Mononuclear cell (primary cell): Measurements from ENCODE around the gene REELD1. TPM values are rescaled to one million over a fixed set of nuclear protein-coding genes. Genes with fewer than 3 reads are reported as not detected.

Source experiments
- H3K27me3 ChIP-seq: 2 replicates; pipeline ENCODE4 v1.6.0; 2011; ENCODE audit warnings: low read length, control low read depth; ENCODE audit not compliant: insufficient read depth
- H3K4me1 ChIP-seq: 2 replicates; pipeline ENCODE4 v1.5.1; 2011; ENCODE audit warnings: mild to moderate bottlenecking, low read length, control low read depth; ENCODE audit not compliant: insufficient read depth
- H3K4me3 ChIP-seq: 2 replicates; pipeline ENCODE4 v1.5.1; 2011; ENCODE audit warnings: mild to moderate bottlenecking, low read length, moderate library complexity
- H3K9me3 ChIP-seq: 2 replicates; pipeline ENCODE4 v1.5.1; 2011; ENCODE audit warnings: low read depth, mild to moderate bottlenecking, control low read depth, low read length
- total RNA-seq: library from RNA; depleted of rRNA; stranded (reverse); fragments of >200 nt; gene quantifications from one replicate; pipeline ENCODE4 v1.2.3, GENCODE V29; 2012

REELD1 gene
- total RNA-seq, 1 donor: 0.31 TPM

DNA sequence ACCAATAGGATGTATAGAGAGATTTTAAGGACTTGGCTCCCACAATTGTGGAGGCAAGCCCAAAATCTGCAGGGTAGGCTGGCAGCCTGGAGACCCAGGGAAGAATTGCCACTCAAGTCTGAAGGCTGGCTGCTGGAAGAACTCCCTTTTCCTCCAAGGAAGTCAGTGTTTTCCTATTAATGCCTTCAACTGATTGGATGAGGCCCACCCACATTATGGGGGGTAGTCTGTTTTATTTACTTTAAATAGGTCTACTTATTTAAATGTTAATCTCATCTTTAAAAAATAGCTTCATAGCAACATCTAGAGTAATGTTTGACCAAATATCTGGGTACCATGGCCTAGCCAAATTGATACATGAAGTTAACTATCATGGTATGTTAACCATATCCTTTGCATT, 20.1 kb upstream of the REELD1 start:
- Histone ChIP-seq H3K4me1 (no peaks in the 10 kb centered on the region), H3K9me3 (no peaks in the 10 kb centered on the region), H3K27me3 (no peaks in the 10 kb centered on the region), H3K4me3 (no peak overlapping the region)

DNA sequence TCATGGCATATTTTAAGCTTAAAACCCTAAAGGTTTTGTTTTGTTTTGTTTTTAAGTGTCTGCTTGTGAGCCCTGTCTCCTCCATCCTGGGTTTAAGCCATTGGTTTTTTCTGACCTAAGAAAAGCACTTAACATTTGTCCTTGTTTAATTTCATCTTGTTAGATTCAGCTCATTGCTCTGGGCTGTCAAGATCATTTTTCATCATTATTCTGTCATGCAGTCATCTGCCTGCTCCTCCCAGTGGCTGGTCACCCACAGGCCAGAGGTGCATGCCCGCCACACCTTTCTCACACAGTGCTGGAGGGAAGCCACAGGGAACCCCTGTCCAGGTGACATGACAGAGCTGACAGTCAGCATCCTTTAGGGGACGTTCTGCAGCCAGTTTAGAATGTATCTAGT, 11.7 kb upstream of the REELD1 start:
- Histone ChIP-seq H3K27me3 (no peaks in the 10 kb centered on the region), H3K4me1 (no peaks in the 10 kb centered on the region), H3K4me3 (no peak overlapping the region), H3K9me3 (no peaks in the 10 kb centered on the region)

DNA sequence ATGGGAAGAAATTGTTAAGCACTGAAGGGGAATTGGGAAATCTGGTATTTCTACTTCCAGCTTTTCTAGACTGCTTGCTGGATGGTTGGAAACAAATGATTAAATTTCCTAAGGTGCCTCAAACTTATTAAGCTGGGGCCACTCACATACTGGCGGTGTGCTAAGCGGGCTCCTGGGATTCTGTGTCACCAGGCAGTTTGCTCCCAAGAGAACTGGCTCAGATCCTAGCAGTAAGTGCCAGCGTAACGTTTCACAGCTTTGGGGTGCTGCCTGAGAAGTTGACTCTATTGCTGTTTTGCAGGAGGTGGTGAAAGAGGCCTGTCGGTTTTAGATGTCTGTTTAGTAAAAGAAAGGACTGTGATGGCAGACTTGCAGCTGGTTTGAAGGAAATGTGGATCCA, 6.9 kb upstream of the REELD1 start:
- Histone ChIP-seq H3K4me3 (no peak overlapping the region), H3K9me3 (no peaks in the 10 kb centered on the region), H3K4me1 (no peaks in the 10 kb centered on the region), H3K27me3 (no peaks in the 10 kb centered on the region)

DNA sequence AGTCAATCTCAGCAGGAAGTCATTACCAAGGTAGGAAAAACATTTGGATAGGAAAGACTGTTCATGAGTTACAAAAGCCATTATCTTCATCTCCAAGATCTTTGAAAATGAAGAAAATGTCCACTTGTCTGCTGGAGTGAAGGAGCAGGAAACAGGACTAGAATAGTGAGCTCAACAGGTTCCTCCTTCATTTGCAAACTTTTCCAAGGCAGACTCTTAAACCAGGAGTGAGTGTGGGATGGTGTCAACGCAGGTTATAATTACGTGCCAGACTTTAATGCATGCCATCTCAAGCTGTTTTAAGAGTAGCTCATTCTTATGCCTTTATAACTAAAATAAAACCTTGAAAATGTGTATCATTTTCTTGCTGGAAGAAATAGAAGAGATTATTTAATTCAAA, 3.4 kb upstream of the REELD1 start:
- H3K4me3 ChIP-seq: no peak overlapping the region
- H3K4me1 ChIP-seq: no peaks in the 10 kb centered on the region
- H3K27me3 ChIP-seq: no peaks in the 10 kb centered on the region
- H3K9me3 ChIP-seq: no peaks in the 10 kb centered on the region

DNA sequence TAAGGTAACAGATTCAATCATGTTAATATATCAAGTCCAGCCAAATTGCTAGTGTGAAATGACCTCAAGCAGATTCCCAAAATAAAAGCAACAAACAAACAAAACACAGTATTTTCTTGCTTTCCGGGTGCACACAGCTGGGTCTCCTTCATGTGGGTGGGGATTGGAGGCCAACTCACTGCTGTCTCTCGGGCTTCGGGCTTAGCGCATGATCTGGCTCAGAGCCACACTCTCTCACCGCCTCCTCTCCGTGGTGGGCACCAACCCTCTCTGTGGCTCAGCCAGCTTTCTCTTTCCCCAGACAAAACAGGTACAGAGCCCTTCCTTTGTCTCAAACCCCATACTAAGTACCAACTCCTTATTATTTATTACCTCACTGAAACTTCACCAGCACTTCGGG, 2.9 kb upstream of the REELD1 start:
- no peak overlapping the region for H3K4me3 ChIP-seq
- no peaks in the 10 kb centered on the region for H3K4me1 ChIP-seq
- no peaks in the 10 kb centered on the region for H3K27me3 ChIP-seq
- no peaks in the 10 kb centered on the region for H3K9me3 ChIP-seq

DNA sequence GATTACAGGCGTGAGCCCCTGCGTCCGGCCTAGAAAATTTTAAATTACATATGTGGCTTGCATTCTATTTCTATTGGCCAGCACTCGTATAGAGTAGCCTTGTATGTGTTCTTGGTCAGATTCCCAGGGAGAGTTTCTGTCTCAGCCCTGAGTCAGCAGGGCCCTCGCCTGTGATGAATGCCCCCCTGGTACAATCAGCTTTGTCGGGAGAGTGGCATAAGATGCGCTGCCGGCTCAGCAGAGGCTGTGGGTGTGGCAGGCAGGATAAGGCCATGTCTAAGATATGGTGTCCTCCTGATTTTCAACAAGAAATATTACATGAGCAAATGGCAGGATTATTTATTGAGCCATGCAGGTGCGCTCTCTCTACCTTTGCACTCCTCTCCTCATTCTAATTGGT, 1.6 kb upstream of the REELD1 start:
- no peaks in the 10 kb centered on the region for H3K4me1 ChIP-seq
- H3K27me3 ChIP-seq: no peaks in the 10 kb centered on the region
- no peak overlapping the region for H3K4me3 ChIP-seq
- H3K9me3 ChIP-seq: no peaks in the 10 kb centered on the region

DNA sequence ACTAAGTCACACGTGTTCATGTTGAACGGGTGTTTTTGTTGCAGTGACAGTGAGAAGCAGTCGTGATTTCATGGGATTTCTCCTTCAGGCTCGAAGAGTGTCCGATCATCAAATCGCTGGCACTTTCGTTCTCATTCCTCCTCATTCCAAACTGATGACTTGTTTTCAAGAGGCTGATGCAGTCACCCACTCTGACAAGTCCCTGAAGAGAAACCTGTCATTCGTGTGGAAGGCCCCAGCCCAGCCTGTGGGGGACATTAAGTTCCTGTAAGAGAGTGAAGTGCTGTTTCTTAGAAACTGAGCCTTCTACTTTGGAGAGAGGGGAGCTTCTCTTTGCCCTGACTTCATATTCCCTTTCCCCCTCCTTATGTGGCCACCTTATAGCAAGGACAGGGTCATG, 8.0 kb downstream of the REELD1 start:
- H3K4me3 ChIP-seq: no peak overlapping the region
- no peaks in the 10 kb centered on the region for H3K9me3 ChIP-seq
- H3K4me1 ChIP-seq: no peaks in the 10 kb centered on the region

DNA sequence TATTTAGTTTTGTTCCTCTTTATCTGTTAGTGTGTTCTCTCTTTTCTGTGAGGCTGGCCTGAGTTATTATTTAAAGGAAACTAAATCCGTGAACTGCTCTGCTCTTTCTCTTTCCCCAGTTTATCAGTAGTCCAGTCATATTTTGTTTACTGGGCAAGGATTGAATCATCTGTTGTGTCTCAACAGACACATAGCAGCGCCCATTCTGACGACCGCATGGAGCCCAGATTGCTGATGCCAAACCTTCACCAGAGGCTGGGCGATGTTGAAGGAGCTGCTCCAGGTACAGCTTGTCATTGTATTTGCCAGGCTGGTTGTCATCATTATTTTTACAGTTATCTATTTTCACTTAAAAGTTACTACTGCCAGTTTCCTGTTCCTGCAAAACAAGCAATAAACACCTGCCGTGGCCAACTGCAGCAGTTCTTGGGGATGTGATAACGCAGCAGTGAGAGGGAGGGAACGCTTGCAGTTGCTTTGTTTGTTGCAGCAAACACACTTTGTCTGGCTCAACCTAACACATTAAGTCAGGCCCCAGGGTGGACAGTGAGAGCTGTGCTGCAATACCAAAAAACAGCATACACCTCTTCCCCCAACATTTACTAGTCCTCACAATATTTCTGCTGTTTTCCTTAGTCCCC, 10.1 kb downstream of the REELD1 start:
- Histone ChIP-seq H3K4me3 (no peak overlapping the region), H3K27me3 (no peaks in the 10 kb centered on the region), H3K9me3 (no peaks in the 10 kb centered on the region), H3K4me1 (no peaks in the 10 kb centered on the region)

More for the DNA sequence above, 8.0 kb downstream of the REELD1 start:
- no peaks in the 10 kb centered on the region for H3K27me3 ChIP-seq

DNA sequence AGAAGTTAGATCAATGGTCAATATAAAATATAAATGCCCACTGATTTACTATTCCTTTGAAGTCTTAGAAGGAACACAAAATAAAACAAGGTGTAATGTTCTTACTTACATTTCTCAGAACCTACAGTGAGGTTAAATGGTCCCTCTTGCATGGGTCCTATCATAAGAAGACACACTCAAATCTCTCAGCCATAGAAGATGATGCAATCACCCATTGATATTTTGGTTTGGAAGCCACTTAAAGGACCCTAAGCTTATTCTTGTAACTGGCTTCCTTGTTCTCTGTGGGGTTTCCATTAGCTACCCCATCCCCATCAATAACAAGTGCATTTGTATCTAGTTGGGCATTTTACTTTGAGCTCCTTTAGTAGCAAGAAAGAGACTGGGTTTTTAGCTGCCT, 15.1 kb downstream of the REELD1 start:
- Histone ChIP-seq H3K4me1 (no peaks in the 10 kb centered on the region), H3K9me3 (no peaks in the 10 kb centered on the region), H3K27me3 (no peaks in the 10 kb centered on the region), H3K4me3 (no peak overlapping the region)

DNA sequence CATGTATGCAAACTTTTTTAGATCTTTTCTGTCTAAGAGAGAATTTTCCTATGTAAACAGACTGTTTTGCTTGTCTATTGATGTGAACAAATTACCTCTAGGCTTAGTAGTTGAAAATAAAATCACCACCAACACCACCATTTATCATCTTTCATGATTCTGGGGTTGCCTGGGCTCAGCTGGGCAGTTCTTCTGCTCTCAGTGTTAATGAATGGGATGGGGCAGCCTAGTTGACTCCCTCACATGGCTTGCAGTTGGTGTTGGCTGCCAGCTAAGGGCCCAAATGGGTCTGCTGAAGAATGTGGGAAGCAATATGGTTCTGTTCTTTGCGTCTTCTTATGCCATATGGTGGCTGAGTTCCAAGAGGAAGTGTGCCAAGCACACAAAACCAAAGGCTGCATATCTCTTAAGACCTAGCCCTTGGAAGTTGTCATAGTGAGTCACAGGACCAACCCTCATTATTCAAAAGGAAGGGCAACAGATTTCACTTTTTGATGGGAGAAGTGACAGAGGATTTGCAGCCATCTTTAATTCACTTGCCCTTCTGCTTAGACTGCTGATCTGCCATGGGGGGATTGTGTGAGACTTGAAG, 17.9 kb downstream of the REELD1 start:
- Histone ChIP-seq H3K4me1 (peaks cover 4% of the 10 kb centered on the region), H3K27me3 (no peaks in the 10 kb centered on the region), H3K4me3 (no peak overlapping the region), H3K9me3 (no peaks in the 10 kb centered on the region)

DNA sequence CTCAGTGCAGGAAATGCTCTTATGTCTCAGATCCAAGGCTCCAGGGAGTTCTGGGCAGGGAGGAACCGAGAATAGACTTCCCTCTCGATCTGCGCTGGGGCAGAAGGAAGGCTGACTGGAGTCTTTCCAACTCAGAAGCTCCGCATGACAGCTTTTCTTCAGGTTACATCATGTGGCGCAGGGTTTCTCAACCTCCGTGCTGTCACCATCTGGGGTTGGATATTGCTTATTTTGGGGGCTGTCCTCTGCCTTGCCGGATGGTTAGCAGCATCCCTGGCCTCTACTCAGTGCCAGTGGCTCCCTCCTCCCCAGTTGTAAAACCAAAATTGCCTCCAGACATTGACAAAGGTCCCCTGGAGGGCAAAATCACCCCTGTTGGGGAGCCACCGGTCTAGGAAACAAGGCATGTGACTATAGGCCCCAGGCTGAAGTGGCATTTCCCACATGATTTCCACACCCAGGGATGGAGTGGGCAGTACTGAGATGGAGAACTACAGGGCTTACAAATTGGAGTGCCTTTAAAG, 21.4 kb downstream of the REELD1 start:
- no peaks in the 10 kb centered on the region for H3K27me3 ChIP-seq
- peaks cover 4% of the 10 kb centered on the region for H3K4me1 ChIP-seq
- no peaks in the 10 kb centered on the region for H3K9me3 ChIP-seq
- no peak overlapping the region for H3K4me3 ChIP-seq

DNA sequence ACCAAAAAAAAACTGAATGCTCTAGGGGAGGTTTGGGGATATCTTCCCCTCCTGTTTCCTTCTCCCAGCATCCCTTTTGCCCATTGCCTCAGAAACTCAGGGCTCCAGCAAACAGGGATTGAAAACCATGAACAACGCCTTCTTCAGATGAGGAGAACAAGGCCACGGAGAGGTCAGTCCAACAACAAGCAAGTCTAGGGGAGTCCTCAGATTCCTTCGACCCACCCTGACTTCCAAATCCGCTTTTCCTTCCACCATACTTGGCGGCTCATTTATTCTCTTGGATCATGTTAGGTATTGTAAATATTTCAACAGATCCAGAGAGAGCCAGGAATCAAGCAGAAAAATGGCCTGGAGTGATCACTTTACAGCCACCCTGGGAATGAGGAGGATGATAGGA, 21.9 kb downstream of the REELD1 start:
- peaks cover 4% of the 10 kb centered on the region for H3K4me1 ChIP-seq
- H3K4me3 ChIP-seq: no peak overlapping the region
- no peaks in the 10 kb centered on the region for H3K27me3 ChIP-seq
- no peaks in the 10 kb centered on the region for H3K9me3 ChIP-seq

DNA sequence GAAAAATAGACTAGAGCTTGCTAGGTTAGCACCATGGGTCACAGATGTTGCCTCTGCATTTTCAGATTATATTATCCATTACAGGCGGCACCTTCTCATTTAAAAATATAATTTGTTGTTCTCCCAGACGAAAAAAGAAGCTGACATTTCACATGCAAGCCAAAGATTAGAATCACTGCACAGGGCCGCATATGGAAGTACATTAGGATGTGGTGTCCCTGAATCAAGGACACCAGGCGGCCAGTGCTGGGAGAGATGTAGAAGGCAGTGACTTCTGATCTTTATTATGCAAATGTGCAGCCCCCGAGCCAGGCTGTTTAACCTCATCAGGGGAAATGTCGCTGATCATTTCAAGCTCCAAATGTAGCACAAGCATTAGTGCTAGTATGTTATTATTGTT, 22.8 kb downstream of the REELD1 start:
- no peak overlapping the region for H3K4me3 ChIP-seq
- H3K27me3 ChIP-seq: no peaks in the 10 kb centered on the region
- peaks cover 4% of the 10 kb centered on the region for H3K4me1 ChIP-seq
- no peaks in the 10 kb centered on the region for H3K9me3 ChIP-seq

DNA sequence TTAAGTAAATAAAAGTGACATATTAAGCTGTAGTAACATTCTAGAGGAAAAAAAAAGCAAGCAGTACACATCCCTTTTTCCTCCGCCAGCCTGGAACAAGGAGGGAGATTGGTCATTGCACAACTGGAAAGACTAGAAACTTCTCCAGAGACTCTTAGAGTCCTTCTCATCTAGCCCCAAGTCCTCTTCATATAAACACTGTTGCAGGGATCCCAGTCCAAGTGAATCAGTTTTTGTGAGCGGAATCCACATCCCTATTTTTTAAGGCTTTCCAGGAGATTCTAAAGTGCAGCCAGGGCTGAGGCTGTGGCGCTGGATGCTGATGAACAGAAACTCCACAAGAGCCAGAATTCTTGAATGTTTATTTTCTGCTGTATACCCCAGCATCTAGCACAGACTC, 23.8 kb downstream of the REELD1 start:
- H3K4me3 ChIP-seq: no peak overlapping the region
- H3K9me3 ChIP-seq: no peaks in the 10 kb centered on the region
- no peaks in the 10 kb centered on the region for H3K27me3 ChIP-seq
- H3K4me1 ChIP-seq: peaks cover 5% of the 10 kb centered on the region

DNA sequence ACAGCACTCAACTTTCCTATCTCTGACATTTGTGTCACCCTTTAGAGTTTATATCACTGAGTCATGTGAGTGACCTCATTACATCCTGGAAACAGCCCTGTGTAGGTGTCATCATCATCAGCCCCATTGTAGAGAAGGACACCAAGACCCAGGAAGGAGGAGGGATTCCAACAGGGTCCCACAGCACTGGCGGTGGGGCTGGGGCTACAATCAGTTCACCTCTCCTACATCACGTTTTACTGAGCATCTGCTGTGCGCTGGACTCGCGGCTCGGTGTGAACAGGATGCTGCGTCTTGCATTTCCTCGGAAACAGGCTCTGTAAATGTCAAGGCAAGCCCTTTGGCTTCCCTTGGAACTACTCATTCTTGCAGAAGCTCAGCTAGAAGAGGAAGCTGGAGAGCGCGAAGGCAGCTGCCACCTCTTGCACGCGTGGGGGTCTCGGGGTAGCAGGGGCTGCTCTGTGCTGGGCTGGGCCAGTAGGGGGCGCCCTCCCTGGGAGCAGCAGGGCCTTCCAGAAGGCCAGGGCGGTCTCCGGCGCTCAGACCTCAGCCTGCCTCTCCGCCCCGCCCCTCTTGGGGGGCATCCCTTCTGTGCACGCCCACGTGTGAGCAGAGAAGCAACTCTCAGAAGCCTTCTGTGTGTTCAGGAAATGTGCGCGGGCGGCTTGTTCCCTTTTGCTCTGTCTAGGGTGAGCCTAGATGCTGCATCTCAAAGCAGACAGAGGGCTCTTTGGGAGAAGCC, 29.0 kb downstream of the REELD1 start:
- Histone ChIP-seq H3K27me3 (no peaks in the 10 kb centered on the region), H3K4me1 (peaks cover 10% of the 10 kb centered on the region), H3K9me3 (no peaks in the 10 kb centered on the region), H3K4me3 (no peak overlapping the region)
